ENCODE data around the gene NMRK1. TPM values are rescaled to one million over a fixed set of nuclear protein-coding genes. Genes with fewer than 3 reads are reported as not detected.

Gene NMRK1
- total RNA-seq, 3 donors from 2014 or later = 14.0 to 27.2 (median 19.0) TPM

- intact Hi-C loops (cut with DNase I, micrococcal nuclease) = no loop called here
- Histone ChIP-seq H3K36me3 (ENCODE audit: low read depth) (no peaks in the 10 kb centered on the region), H3K4me1 (ENCODE audit: low read depth) (peaks cover 4% of the 10 kb centered on the region), H3K9me3 (no peaks in the 10 kb centered on the region), H3K4me3 (no peak overlapping the region)
- DNase-seq = no peak
- ATAC-seq = peak; percentile 44
- no peak for TF ChIP-seq CTCF (IDR thresholded peaks at IDR 0.05)
These were observed 32.7 kb upstream of the NMRK1 start for GRCh38 chr9:75120686-75121085.

- DNase-seq (no peak), ATAC-seq (no peak)
- peaks cover 7% of the 10 kb centered on the region for H3K4me1 ChIP-seq (ENCODE audit: low read depth)
- H3K36me3 ChIP-seq (ENCODE audit: low read depth) = no peaks in the 10 kb centered on the region
- intact Hi-C loops (cut with DNase I, micrococcal nuclease) = no loop called here
- H3K9me3 ChIP-seq = no peaks in the 10 kb centered on the region
- no peak for TF ChIP-seq CTCF (IDR thresholded peaks at IDR 0.05)
- no peak overlapping the region for H3K4me3 ChIP-seq
These were observed 29.6 kb upstream of the NMRK1 start for GRCh38 chr9:75117564-75117963.

- DNase-seq (no peak), ATAC-seq (no peak)
- intact Hi-C loops (cut with DNase I, micrococcal nuclease) = no loop called here
- Histone ChIP-seq H3K9me3 (no peaks in the 10 kb centered on the region), H3K4me3 (no peak overlapping the region), H3K36me3 (ENCODE audit: low read depth) (no peaks in the 10 kb centered on the region), H3K4me1 (ENCODE audit: low read depth) (peaks cover 19% of the 10 kb centered on the region)
- TF ChIP-seq CTCF (IDR thresholded peaks at IDR 0.05) = no peak
These were observed 28.4 kb upstream of the NMRK1 start for GRCh38 chr9:75116306-75116705.

- H3K9me3 ChIP-seq = no peaks in the 10 kb centered on the region
- no peak overlapping the region for H3K4me3 ChIP-seq
- DNase-seq = no peak
- no peak for TF ChIP-seq CTCF (IDR thresholded peaks at IDR 0.05)
- no peaks in the 10 kb centered on the region for H3K36me3 ChIP-seq (ENCODE audit: low read depth)
- ATAC-seq = no peak
- intact Hi-C loops (cut with DNase I, micrococcal nuclease) = no loop called here
- H3K4me1 ChIP-seq (ENCODE audit: low read depth) = peaks cover 31% of the 10 kb centered on the region
These were observed 24.8 kb upstream of the NMRK1 start for GRCh38 chr9:75112789-75113188.

GRCh38 chr9:75111019-75111622 lies 23.2 kb upstream of the NMRK1 start:
- H3K4me3 ChIP-seq = no peak overlapping the region
- TF ChIP-seq CTCF (IDR thresholded peaks at IDR 0.05) = no peak
- intact Hi-C loops (cut with DNase I, micrococcal nuclease) = no loop called here
- DNase-seq (peak; percentile 54 to 70 (median 60)), ATAC-seq (peak; percentile 99)
- no peaks in the 10 kb centered on the region for H3K9me3 ChIP-seq
- no peaks in the 10 kb centered on the region for H3K36me3 ChIP-seq (ENCODE audit: low read depth)
- peaks cover 29% of the 10 kb centered on the region for H3K4me1 ChIP-seq (ENCODE audit: low read depth)
